ENCODE data around the gene WIPF2.
A peak's percentile ranks its signal among the peaks of the same experiment; 100 is the strongest.

Gene WIPF2

DNA sequence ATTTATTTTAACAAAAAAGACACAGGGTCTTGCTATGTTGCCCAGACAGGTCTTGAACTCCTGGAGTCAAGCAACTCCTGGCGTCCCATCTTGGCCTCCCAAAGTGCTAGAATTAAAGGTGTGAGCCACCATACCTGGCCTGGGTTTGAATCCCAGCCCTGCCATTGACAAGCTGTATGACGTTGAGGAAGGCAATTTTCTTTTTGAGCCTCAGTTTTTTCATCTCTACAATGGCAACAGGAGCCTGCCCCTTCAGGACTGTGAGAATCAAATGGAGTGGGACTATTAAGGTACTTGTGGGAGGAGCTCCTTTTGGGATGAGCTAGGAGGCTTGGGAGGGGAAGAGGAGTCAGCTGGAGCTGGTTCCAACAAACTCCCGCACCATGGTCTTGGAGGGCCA lies 96.1 kb downstream of the WIPF2 start:
- 93 to 97% methylated on average over 3 of the region's 3 CpGs for WGBS, 2 experiments (ENCODE audit: insufficient coverage in 2 of 2)
- peaks cover 48% of the 10 kb centered on the region for H3K4me1 ChIP-seq (ENCODE audit: control insufficient read depth, insufficient read depth, low read length, poor library complexity, severe bottlenecking)
- no peak overlapping the region for H3K27ac ChIP-seq (ENCODE audit: low read depth, low read length, severe bottlenecking)
- no peaks in the 10 kb centered on the region for H3K9me3 ChIP-seq (ENCODE audit: control insufficient read depth, low read length)
- H3K4me3 ChIP-seq (ENCODE audit: extremely low read depth, insufficient read depth, low read length, poor library complexity, severe bottlenecking) = no peak overlapping the region
- no peaks in the 10 kb centered on the region for H3K36me3 ChIP-seq (ENCODE audit: control insufficient read depth, insufficient read depth, low read length)

DNA sequence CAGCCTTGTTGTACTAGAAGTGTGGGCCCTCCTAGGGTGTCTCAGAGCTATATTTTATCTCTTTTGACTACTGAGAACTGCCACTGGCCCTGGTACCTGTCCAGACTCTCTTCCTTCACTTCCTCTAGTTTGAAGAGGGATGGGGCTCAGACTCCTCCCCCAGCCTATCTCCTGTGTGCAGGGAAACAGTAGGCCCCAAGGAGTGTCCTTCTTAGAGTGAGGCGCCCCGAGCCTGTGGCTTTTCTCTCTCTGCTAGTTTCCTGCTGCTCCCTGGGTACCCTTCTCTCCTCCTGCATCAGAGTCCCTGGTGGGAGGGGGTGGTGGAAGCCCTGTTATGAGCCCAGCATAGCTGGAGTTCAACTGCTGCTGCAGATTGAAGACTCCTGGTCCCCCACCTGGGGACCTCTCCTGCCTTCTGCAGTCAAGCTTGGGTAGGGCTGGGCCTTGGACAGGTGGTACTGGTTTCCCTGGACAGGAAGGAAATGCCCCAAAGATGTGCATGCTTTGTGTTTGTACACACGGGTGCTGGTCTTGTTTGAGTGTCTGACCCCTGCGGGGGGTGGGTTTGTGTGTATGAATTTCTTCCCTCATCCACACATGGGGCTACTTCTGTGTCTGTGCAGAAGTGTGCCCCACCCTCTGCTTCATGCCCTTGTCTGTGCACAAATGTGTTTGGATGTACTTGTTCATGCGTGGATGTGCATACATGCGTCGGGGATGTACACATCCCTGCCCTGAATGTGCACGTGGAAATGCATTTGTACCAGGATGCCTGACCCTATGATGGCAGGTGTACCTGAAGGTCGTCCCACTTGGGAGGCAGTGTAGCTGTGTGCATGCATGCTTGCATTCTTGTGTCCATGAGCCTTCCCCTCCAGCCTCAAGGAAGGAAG lies 96.8 kb downstream of the WIPF2 start:
- H3K27ac ChIP-seq (ENCODE audit: low read depth, low read length, severe bottlenecking) = peak overlapping the region; percentile 65
- no peak overlapping the region for H3K4me3 ChIP-seq (ENCODE audit: extremely low read depth, insufficient read depth, low read length, poor library complexity, severe bottlenecking)
- 67 to 70% methylated on average over 5 of the region's 9 CpGs for WGBS, 2 experiments (ENCODE audit: insufficient coverage in 2 of 2)
- peaks cover 51% of the 10 kb centered on the region for H3K4me1 ChIP-seq (ENCODE audit: control insufficient read depth, insufficient read depth, low read length, poor library complexity, severe bottlenecking)
- H3K36me3 ChIP-seq (ENCODE audit: control insufficient read depth, insufficient read depth, low read length) = no peaks in the 10 kb centered on the region
- H3K9me3 ChIP-seq (ENCODE audit: control insufficient read depth, low read length) = no peaks in the 10 kb centered on the region

DNA sequence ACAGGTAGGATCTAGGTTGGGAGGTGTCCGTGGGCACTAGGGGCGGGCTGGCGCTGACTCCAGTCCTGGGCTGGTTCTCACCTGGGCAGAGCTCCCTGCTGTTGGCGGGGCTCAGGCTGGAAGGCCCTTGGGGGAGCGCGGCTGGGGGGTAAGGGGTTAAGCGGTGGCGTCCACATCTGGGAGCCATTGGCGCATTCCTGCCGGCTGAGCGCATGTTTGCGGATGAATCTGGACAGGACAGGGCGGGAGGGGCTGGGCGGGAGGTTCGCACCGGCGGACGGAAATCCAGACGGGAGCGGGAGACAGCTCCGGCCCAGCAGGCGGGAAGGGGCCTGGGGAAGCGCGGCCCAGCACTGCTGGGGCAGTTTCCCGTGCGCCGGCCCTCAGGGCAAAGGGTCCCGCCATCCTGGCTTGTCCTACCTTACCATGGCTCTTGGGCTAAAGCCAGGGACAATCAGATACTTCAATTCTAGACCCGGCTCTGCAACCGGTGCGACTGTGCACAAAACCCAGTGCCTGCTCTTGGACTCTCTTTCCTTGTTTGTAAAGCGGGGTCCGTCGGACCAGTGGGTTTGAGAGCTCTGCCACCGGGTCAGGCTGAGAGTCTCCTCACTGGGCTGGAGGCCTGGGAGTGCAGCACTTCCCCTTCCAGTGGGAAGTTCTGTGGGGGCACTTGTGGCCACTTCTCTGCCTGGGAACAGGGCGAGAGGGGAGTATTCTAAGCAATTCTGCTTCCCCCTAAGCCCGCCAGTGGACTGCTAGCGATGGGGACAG lies 97.7 kb downstream of the WIPF2 start:
- peak overlapping the region; percentile 91 for H3K4me3 ChIP-seq (ENCODE audit: extremely low read depth, insufficient read depth, low read length, poor library complexity, severe bottlenecking)
- H3K9me3 ChIP-seq (ENCODE audit: control insufficient read depth, low read length) = no peaks in the 10 kb centered on the region
- peaks cover 58% of the 10 kb centered on the region for H3K4me1 ChIP-seq (ENCODE audit: control insufficient read depth, insufficient read depth, low read length, poor library complexity, severe bottlenecking)
- H3K36me3 ChIP-seq (ENCODE audit: control insufficient read depth, insufficient read depth, low read length) = no peaks in the 10 kb centered on the region
- WGBS, 2 experiments (ENCODE audit: insufficient coverage in 2 of 2) = 7 to 10% methylated on average over 33 to 36 of the region's 38 CpGs
- H3K27ac ChIP-seq (ENCODE audit: low read depth, low read length, severe bottlenecking) = peak overlapping the region; percentile 92

DNA sequence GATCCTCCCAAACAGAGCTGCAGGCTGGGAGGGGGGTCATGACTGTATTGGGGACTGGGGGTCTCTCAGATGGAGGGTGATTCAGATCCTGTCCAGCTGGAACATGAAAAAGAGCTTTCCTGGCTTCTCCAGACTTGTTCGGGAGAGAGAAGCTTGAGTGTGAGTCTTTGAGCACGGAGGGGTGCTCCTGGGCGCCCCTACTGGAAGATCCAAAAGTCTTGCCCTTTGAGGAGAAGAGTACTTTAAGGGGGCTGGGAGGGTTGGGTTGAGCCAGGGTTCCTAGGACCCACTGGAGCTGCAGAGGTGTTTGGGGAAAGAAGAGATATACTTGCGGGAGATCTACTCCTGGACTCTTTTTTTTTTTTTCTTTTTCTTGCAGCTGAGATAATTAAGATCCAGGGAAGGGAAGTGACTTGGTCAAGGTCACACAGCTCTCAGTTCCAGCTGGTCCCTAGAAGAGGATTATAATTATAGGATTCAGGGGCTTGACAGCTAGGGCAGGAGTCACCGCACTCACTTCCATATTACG lies 98.3 kb downstream of the WIPF2 start:
- Histone ChIP-seq H3K36me3 (ENCODE audit: control insufficient read depth, insufficient read depth, low read length) (no peaks in the 10 kb centered on the region), H3K9me3 (ENCODE audit: control insufficient read depth, low read length) (no peaks in the 10 kb centered on the region), H3K4me1 (ENCODE audit: control insufficient read depth, insufficient read depth, low read length, poor library complexity, severe bottlenecking) (peaks cover 58% of the 10 kb centered on the region), H3K27ac (ENCODE audit: low read depth, low read length, severe bottlenecking) (peak overlapping the region; percentile 92), H3K4me3 (ENCODE audit: extremely low read depth, insufficient read depth, low read length, poor library complexity, severe bottlenecking) (peak overlapping the region; percentile 91)
- 6% methylated on average over 3 of the region's 6 CpGs for WGBS, 2 experiments (ENCODE audit: insufficient coverage in 2 of 2)

DNA sequence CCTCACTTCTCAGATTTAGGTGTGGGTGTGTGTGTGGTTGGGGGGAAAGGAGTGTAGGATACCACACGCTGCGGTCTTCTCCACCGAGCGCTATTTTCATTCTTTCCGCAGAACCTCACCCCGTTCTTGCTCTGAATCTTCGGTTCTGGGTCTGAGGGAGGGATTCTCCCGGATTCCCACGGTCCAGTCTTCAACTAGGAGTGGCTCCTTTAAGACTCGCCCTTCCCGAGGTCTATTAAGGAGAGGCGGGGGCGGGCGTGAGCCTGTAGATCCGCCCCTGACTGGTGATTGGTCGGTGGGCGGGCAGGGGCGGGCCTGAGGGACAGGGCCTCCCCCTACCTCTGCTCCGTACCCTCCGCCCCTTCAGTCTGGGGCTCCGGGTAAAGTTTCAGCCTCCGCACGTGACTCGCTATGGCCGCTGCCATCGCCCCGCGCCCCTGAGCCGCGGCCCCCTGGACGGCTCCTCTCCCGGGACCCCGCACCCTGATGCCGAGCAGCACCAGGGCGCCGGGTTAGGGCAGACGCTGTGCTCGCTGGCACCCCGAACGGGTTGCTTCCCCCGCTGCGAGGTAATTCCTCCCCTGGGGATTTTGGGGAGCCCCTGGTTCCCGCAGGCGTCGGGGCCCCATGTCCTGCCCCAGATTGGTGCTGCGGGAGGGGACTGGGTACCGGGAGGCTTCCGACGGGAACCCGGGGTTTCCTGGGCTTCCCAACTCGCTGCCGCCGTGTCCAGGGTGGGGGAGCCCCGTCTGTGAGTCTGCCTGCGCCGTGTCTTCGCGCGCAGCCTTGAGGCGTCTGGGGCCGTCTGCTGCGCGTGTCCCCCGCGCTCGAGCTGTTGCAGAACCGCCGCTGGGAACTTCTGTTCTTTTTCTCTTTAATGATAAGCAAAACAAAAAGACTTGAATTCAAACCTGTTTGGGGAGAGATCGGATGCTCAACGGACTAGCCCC lies 99.1 kb downstream of the WIPF2 start:
- 0% methylated on average over 50 to 53 of the region's 70 CpGs for WGBS, 2 experiments (ENCODE audit: insufficient coverage in 2 of 2)
- Histone ChIP-seq H3K4me1 (ENCODE audit: control insufficient read depth, insufficient read depth, low read length, poor library complexity, severe bottlenecking) (peaks cover 63% of the 10 kb centered on the region), H3K36me3 (ENCODE audit: control insufficient read depth, insufficient read depth, low read length) (no peaks in the 10 kb centered on the region), H3K9me3 (ENCODE audit: control insufficient read depth, low read length) (no peaks in the 10 kb centered on the region), H3K4me3 (ENCODE audit: extremely low read depth, insufficient read depth, low read length, poor library complexity, severe bottlenecking) (peak overlapping the region; percentile 91), H3K27ac (ENCODE audit: low read depth, low read length, severe bottlenecking) (peak overlapping the region; percentile 92)

DNA sequence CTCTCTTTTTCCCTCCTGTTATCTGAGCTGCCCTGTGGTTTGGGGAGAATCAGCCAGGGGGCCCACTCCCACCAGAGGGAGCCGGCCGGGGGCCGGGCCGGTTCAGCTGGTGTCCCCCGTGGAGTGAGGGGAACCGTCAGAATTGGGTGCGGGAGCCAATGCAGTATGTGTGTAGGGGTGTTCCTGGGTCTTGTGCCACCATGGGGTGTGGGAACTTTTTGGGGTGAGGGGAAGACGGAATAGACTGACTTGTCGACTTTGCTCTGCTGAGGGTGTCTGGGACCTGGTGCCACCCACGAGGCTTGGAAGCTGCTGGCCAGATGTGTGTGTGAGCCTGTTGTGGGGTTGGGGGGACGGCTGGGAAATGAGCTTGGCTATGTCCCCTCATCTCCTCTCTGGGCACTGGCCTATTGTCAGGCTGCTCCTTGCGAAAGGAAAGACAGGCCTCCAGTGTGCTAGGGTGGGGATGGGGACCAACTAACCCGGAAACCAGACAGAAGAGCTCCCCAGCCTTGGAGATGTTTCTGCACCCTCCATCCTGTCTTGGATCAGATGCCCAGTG lies 99.8 kb downstream of the WIPF2 start:
- 27 to 31% methylated on average over 5 to 10 of the region's 13 CpGs for WGBS, 2 experiments (ENCODE audit: insufficient coverage in 2 of 2)
- Histone ChIP-seq H3K36me3 (ENCODE audit: control insufficient read depth, insufficient read depth, low read length) (no peaks in the 10 kb centered on the region), H3K4me1 (ENCODE audit: control insufficient read depth, insufficient read depth, low read length, poor library complexity, severe bottlenecking) (peaks cover 65% of the 10 kb centered on the region), H3K9me3 (ENCODE audit: control insufficient read depth, low read length) (no peaks in the 10 kb centered on the region), H3K4me3 (ENCODE audit: extremely low read depth, insufficient read depth, low read length, poor library complexity, severe bottlenecking) (peak overlapping the region; percentile 91), H3K27ac (ENCODE audit: low read depth, low read length, severe bottlenecking) (no peak overlapping the region)

DNA sequence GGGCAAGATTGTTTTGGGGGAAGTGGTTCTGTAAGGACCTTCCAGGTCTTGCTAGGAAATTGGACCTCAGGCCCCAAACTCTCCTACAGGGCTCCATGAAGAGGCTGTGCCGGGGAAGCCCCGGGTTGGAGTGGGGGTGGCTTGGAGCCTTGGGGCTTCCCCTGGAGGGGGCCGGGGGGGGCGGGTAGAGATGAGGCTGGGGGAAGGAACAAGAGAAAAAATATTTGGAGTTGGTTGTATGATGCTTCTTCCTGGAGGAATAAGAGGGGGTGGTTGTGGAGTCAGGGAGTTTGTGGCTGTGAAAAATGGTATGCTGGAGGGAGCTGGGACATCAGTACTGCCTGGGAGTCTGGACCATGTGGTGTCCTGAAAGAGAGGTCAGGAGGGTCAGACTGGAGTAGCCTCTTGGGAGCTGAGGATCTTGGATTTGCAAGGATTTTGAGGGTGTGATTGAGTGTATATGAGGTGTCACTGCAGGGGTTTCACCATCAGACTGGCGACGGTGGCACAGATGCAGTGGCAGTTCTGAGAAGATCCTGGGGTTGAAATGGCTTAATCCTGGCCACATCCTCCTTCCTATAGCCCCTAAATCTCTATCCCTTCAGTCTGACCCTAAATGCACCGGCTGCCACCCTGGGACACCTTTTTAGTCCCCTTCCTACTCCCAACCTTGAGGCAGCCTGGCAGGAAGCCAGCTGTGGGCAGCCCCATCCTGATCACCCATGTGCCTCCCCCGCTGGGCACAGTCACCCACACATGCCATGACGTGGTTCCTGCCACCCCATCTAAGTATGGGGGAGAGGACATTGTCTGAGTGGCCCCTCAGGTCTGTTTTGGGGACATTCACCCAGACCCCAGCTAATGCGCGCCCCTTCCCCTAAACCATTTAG lies 100.8 kb downstream of the WIPF2 start:
- Histone ChIP-seq H3K27ac (ENCODE audit: low read depth, low read length, severe bottlenecking) (no peak overlapping the region), H3K4me1 (ENCODE audit: control insufficient read depth, insufficient read depth, low read length, poor library complexity, severe bottlenecking) (peaks cover 59% of the 10 kb centered on the region), H3K9me3 (ENCODE audit: control insufficient read depth, low read length) (no peaks in the 10 kb centered on the region), H3K36me3 (ENCODE audit: control insufficient read depth, insufficient read depth, low read length) (no peaks in the 10 kb centered on the region), H3K4me3 (ENCODE audit: extremely low read depth, insufficient read depth, low read length, poor library complexity, severe bottlenecking) (no peak overlapping the region)
- WGBS, 2 experiments (ENCODE audit: insufficient coverage in 2 of 2) = 90 to 92% methylated on average over 3 to 5 of the region's 11 CpGs

DNA sequence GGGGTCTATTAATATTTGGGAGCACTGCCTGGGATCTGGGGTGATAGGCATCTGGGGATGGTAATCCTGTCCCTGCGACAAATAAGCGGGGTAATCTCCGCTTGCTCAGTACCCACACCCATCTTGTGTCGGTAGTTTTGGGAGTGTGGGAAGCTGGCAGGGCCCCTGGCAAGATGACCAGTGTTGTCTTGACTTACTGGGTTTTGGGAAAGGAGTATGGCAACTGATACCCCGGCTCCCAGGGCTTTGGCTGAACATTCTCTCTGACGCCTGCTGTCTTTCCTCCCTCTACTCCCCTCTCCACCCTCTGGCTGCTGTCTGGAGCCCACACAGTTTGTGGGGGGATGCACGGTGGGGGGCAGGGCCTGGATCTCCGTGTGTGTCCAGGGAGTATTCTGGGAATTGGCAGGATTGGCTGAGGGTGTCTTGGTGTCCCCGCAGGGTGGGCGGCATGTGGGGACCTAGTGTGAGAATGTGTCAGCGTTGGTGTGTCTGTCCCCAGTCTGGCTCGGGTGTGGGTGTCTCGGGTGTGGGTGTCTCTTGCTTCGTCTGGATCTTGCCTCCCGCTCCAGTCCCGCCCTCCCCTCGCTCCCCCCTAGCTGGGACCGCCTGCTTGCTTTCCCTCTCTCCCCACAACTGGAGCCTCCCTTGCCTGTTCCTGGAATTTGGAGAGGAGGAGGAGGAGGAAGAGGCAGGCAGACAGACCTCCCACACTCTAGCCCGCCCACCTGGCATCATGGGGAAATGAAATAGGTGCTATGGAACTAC lies 101.8 kb downstream of the WIPF2 start:
- Histone ChIP-seq H3K4me3 (ENCODE audit: extremely low read depth, insufficient read depth, low read length, poor library complexity, severe bottlenecking) (no peak overlapping the region), H3K27ac (ENCODE audit: low read depth, low read length, severe bottlenecking) (no peak overlapping the region), H3K4me1 (ENCODE audit: control insufficient read depth, insufficient read depth, low read length, poor library complexity, severe bottlenecking) (peaks cover 54% of the 10 kb centered on the region), H3K9me3 (ENCODE audit: control insufficient read depth, low read length) (no peaks in the 10 kb centered on the region), H3K36me3 (ENCODE audit: control insufficient read depth, insufficient read depth, low read length) (no peaks in the 10 kb centered on the region)
- WGBS, 2 experiments (ENCODE audit: insufficient coverage in 2 of 2) = 61 to 71% methylated on average over 7 to 10 of the region's 19 CpGs

DNA sequence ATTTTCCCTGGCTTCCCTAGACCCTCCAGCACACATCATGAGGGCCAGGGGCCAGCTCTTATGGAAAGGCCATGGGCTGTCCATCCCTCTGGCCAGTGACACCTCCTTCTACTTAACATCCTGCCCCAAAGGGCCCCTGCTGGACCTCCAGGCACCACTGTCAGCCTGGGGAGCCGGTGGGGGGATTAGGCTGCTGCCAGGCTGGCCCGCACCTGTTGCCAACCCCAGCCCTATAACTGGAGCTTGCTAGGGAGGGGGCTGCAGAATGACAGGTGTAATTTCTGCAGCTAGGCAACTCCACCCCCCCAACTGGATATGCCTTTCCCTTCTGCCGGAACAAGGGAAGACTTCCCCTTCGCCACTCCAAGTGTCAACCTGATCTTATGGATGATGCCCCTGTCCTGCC lies 102.4 kb downstream of the WIPF2 start:
- Histone ChIP-seq H3K9me3 (ENCODE audit: control insufficient read depth, low read length) (no peaks in the 10 kb centered on the region), H3K36me3 (ENCODE audit: control insufficient read depth, insufficient read depth, low read length) (no peaks in the 10 kb centered on the region), H3K4me1 (ENCODE audit: control insufficient read depth, insufficient read depth, low read length, poor library complexity, severe bottlenecking) (peaks cover 48% of the 10 kb centered on the region), H3K27ac (ENCODE audit: low read depth, low read length, severe bottlenecking) (peak overlapping the region; percentile 97), H3K4me3 (ENCODE audit: extremely low read depth, insufficient read depth, low read length, poor library complexity, severe bottlenecking) (no peak overlapping the region)
- WGBS, 2 experiments (ENCODE audit: insufficient coverage in 2 of 2) = 92 to 100% methylated on average over 1 to 2 of the region's 4 CpGs
